Smooth muscle cell (in vitro differentiated cells): ENCODE data around the gene FAM50A. TPM values are rescaled to one million over a fixed set of nuclear protein-coding genes. Genes with fewer than 3 reads are reported as not detected.

Source experiments
- DNase-seq: peaks from one replicate; lab custom pipeline; 2025; ENCODE audit not compliant: unreplicated experiment; lab: John Stamatoyannopoulos, UW
- H2AFZ ChIP-seq: fragments of 200-600 bp; sonication (generic); 2 replicates; pipeline ENCODE4 v1.6.0; 2016; ENCODE audit warnings: antibody characterized with exemption, low read depth, mild to moderate bottlenecking
- H3F3A ChIP-seq: fragments of 200-600 bp; sonication (generic); 2 replicates; pipeline ENCODE4 v1.6.0; 2017; ENCODE audit warnings: antibody characterized with exemption, low read depth
- H3K27ac ChIP-seq: fragments of 200-600 bp; sonication (generic); 2 replicates; pipeline ENCODE4 v1.5.1; 2016; ENCODE audit warnings: low read depth, mild to moderate bottlenecking
- H3K27me3 ChIP-seq: fragments of 200-600 bp; sonication (generic); 2 replicates; pipeline ENCODE4 v1.6.1; 2016; ENCODE audit warnings: low read depth, mild to moderate bottlenecking
- H3K36me3 ChIP-seq: fragments of 200-600 bp; sonication (generic); 2 replicates; pipeline ENCODE4 v1.5.1; 2016; ENCODE audit warnings: low read depth
- H3K4me1 ChIP-seq: fragments of 200-600 bp; sonication (generic); 2 replicates; pipeline ENCODE4 v1.5.1; 2016; ENCODE audit warnings: low read depth
- H3K4me2 ChIP-seq: fragments of 200-600 bp; sonication (generic); 2 replicates; pipeline ENCODE4 v1.6.0; 2016; ENCODE audit warnings: mild to moderate bottlenecking
- H3K4me3 ChIP-seq: fragments of 200-600 bp; sonication (generic); 2 replicates; pipeline ENCODE4 v1.5.1; 2016; ENCODE audit warnings: mild to moderate bottlenecking
- H3K79me2 ChIP-seq: fragments of 200-600 bp; sonication (generic); 2 replicates; pipeline ENCODE4 v1.6.0; 2016; ENCODE audit warnings: low read depth, mild to moderate bottlenecking
- H3K9ac ChIP-seq: fragments of 200-600 bp; sonication (generic); 2 replicates; pipeline ENCODE4 v1.6.0; 2016; ENCODE audit warnings: low read depth
- H3K9me3 ChIP-seq: fragments of 200-600 bp; sonication (generic); replicated peaks from 2 replicates; pipeline ENCODE4 v1.5.1; 2016; ENCODE audit warnings: low read depth
- H4K20me1 ChIP-seq: fragments of 200-600 bp; sonication (generic); 2 replicates; pipeline ENCODE4 v1.6.0; 2016; ENCODE audit warnings: low read depth
- WGBS: methylation state at CpG from one replicate; pipeline ENCODE4 v1.1.7; 2016; ENCODE audit warnings: low lambda C conversion rate; 5-methylcytosine and 5-hydroxymethylcytosine counted together
- polyA plus RNA-seq: library from polyadenylated mRNA; unstranded; fragments of >200 nt; fragmentation: Nextera tagmentation; extraction: Ambion mirVana; gene quantifications from 2 replicates; pipeline ENCODE4 v1.2.1, GENCODE V29; 2016
- total RNA-seq: library from RNA; depleted of rRNA; stranded (reverse); fragments of >200 nt; gene quantifications from 2 replicates; pipeline ENCODE4 v1.2.3, GENCODE V29; 2014
- TF ChIP-seq, protein P1 (sequence below): fragments of 200-600 bp; sonication (generic); IDR thresholded peaks from 2 replicates; pipeline ENCODE4 v1.5.1; 2017; ENCODE audit warnings: borderline replicate concordance, mild to moderate bottlenecking, antibody characterized with exemption; ENCODE audit not compliant: insufficient read depth, poor library complexity, severe bottlenecking

Gene FAM50A
- total and polyA plus RNA-seq, 2 experiments from 2014 or later, result 46.0 to 183 TPM

DNA sequence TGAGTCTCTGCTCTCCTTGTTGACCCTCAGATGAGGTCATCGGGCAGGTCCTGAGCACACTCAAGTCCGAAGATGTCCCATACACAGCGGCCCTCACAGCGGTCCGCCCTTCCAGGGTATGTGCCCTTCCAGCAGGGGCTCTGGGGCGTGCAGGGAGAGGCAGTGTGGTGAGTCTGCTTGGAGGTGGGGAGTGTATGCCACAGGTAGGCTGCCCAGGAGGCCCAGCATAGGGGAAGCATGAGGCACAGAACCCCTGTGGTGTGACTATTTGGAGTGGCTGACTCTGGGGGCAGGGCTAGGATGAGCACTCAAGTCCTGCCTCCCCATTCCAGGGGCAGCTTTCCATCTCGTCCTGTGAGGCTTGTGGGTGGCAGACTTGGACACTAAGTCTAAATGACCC lies 10.3 kb upstream of the FAM50A start:
- H3K4me2 ChIP-seq, result no peak overlapping the region
- 85% methylated on average over 7 of the region's 7 CpGs for WGBS

GRCh38 chrX:154434394-154435168 lies 9.4 kb upstream of the FAM50A start:
- H3K9ac ChIP-seq, result no peak overlapping the region
- no peaks in the 10 kb centered on the region for H3K9me3 ChIP-seq
- no peak overlapping the region for H2AFZ ChIP-seq
- 84% methylated on average over 7 of the region's 7 CpGs for WGBS
- H3K27me3 ChIP-seq, result no peaks in the 10 kb centered on the region
- no peaks in the 10 kb centered on the region for H3K36me3 ChIP-seq
- H4K20me1 ChIP-seq, result peaks cover 18% of the 10 kb centered on the region
- H3K27ac ChIP-seq, result no peak overlapping the region
- TF ChIP-seq, protein P1, sequence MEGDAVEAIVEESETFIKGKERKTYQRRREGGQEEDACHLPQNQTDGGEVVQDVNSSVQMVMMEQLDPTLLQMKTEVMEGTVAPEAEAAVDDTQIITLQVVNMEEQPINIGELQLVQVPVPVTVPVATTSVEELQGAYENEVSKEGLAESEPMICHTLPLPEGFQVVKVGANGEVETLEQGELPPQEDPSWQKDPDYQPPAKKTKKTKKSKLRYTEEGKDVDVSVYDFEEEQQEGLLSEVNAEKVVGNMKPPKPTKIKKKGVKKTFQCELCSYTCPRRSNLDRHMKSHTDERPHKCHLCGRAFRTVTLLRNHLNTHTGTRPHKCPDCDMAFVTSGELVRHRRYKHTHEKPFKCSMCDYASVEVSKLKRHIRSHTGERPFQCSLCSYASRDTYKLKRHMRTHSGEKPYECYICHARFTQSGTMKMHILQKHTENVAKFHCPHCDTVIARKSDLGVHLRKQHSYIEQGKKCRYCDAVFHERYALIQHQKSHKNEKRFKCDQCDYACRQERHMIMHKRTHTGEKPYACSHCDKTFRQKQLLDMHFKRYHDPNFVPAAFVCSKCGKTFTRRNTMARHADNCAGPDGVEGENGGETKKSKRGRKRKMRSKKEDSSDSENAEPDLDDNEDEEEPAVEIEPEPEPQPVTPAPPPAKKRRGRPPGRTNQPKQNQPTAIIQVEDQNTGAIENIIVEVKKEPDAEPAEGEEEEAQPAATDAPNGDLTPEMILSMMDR, result no peak
- H3K79me2 ChIP-seq, result peaks cover 28% of the 10 kb centered on the region
- H3K4me3 ChIP-seq, result no peak overlapping the region
- H3F3A ChIP-seq, result no peaks in the 10 kb centered on the region
- H3K4me1 ChIP-seq, result peaks cover 4% of the 10 kb centered on the region
- no peak for DNase-seq
- H3K4me2 ChIP-seq, result no peak overlapping the region

More for the DNA sequence above, 10.3 kb upstream of the FAM50A start:
- Histone ChIP-seq H4K20me1 (peaks cover 8% of the 10 kb centered on the region), H3K4me3 (no peak overlapping the region), H2AFZ (no peak overlapping the region), H3K79me2 (peaks cover 28% of the 10 kb centered on the region), H3K9ac (no peak overlapping the region), H3K4me1 (peaks cover 4% of the 10 kb centered on the region), H3K36me3 (no peaks in the 10 kb centered on the region), H3K27me3 (no peaks in the 10 kb centered on the region), H3K27ac (no peak overlapping the region), H3F3A (no peaks in the 10 kb centered on the region), H3K9me3 (no peaks in the 10 kb centered on the region)
- no peak for DNase-seq
- TF ChIP-seq, protein P1, result no peak

GRCh38 chrX:154435171-154435733 lies 8.7 kb upstream of the FAM50A start:
- Histone ChIP-seq H2AFZ (no peak overlapping the region), H3F3A (no peaks in the 10 kb centered on the region), H3K27ac (no peak overlapping the region), H4K20me1 (peaks cover 21% of the 10 kb centered on the region), H3K36me3 (no peaks in the 10 kb centered on the region), H3K27me3 (no peaks in the 10 kb centered on the region), H3K79me2 (peaks cover 32% of the 10 kb centered on the region), H3K9ac (no peak overlapping the region), H3K4me3 (no peak overlapping the region), H3K9me3 (no peaks in the 10 kb centered on the region), H3K4me1 (peaks cover 4% of the 10 kb centered on the region), H3K4me2 (no peak overlapping the region)
- TF ChIP-seq, protein P1, result no peak
- 92% methylated on average over 16 of the region's 19 CpGs for WGBS
- DNase-seq, result no peak
